WTC11 (cell line): ENCODE measurements around the gene ZNF705A. TPM values are rescaled to one million over a fixed set of nuclear protein-coding genes. Genes with fewer than 3 reads are reported as not detected.

Source experiments
- ATAC-seq: fragments of 200-7000 bp; cut with Tn5 transposase; 2 replicates; pipeline ENCODE4 v1.10.0; 2021; ENCODE audit warnings: mild to moderate bottlenecking, moderate library complexity
- CTCF ChIA-PET: fragments of 300-600 bp; sonication (Branson Sonifier 250); formaldehyde crosslinking; loops from one replicate; lab custom pipeline; 2021; ENCODE audit warnings: antibody characterized with exemption; lab: Charles Lee
- POLR2A ChIA-PET: fragments of 350-600 bp; sonication (Branson Sonifier 250); formaldehyde crosslinking; loops from one replicate; lab custom pipeline; 2021; ENCODE audit warnings: antibody characterized with exemption; lab: Charles Lee
- DNase-seq: peaks from one replicate; pipeline ENCODE4 v3.0.0; 2021; ENCODE audit warnings: low spot score
- H3K27ac Mint-ChIP-seq: 2 replicates; pipeline ENCODE4 v1.8.0; 2021; ENCODE audit warnings: mixed read lengths
- H3K27me3 Mint-ChIP-seq: 2 replicates; pipeline ENCODE4 v1.8.0; 2021; ENCODE audit warnings: low read depth, mild to moderate bottlenecking, moderate library complexity, mixed read lengths
- H3K36me3 Mint-ChIP-seq: 2 replicates; pipeline ENCODE4 v1.8.0; 2021; ENCODE audit warnings: mixed read lengths
- H3K4me1 Mint-ChIP-seq: 2 replicates; pipeline ENCODE4 v1.8.0; 2022; ENCODE audit warnings: mixed read lengths
- H3K4me3 Mint-ChIP-seq: 2 replicates; pipeline ENCODE4 v1.8.0; 2021; ENCODE audit warnings: mild to moderate bottlenecking, moderate library complexity, mixed read lengths
- H3K9me3 Mint-ChIP-seq: 2 replicates; pipeline ENCODE4 v1.8.0; 2021; ENCODE audit warnings: mixed read lengths
- ARID4B ChIP-seq: sonication (generic); formaldehyde crosslinking; IDR thresholded peaks from 2 replicates; pipeline ENCODE4 v1.8.0; 2023; ENCODE audit warnings: missing genetic modification reagents, mild to moderate bottlenecking, borderline replicate concordance
- ATF1 ChIP-seq: sonication (generic); formaldehyde crosslinking; IDR thresholded peaks from 2 replicates; pipeline ENCODE4 v1.8.1; 2023; ENCODE audit warnings: mild to moderate bottlenecking, moderate library complexity, missing genetic modification reagents
- CBFB ChIP-seq: sonication (generic); formaldehyde crosslinking; IDR thresholded peaks from 2 replicates; pipeline ENCODE4 v1.8.1; 2022; ENCODE audit warnings: mild to moderate bottlenecking, low read depth, missing genetic modification reagents
- CDX4 ChIP-seq: fragments of 250-450 bp; sonication (Bioruptor Pico); IDR thresholded peaks from 2 replicates; pipeline ENCODE4 v1.9.0; 2021; ENCODE audit warnings: moderate library complexity, mild to moderate bottlenecking, inconsistent platforms, borderline replicate concordance
- E2F5 ChIP-seq: sonication (generic); formaldehyde crosslinking; IDR thresholded peaks from 2 replicates; pipeline ENCODE4 v1.8.1; 2022; ENCODE audit warnings: mild to moderate bottlenecking, moderate library complexity, missing genetic modification reagents
- FOXP1 ChIP-seq: sonication (generic); formaldehyde crosslinking; IDR thresholded peaks from 2 replicates; pipeline ENCODE4 v1.8.0; 2022; ENCODE audit warnings: missing genetic modification reagents, mild to moderate bottlenecking, moderate library complexity, borderline replicate concordance
- GTF2I ChIP-seq: fragments of 250-450 bp; sonication (Bioruptor Pico); conservative IDR thresholded peaks from 2 replicates; pipeline ENCODE4 v1.4.0; 2021; ENCODE audit warnings: mild to moderate bottlenecking
- MAX ChIP-seq: sonication (generic); formaldehyde crosslinking; IDR thresholded peaks from 2 replicates; pipeline ENCODE4 v1.8.0; 2022; ENCODE audit warnings: mild to moderate bottlenecking, missing genetic modification reagents
- USF2 ChIP-seq: sonication (generic); formaldehyde crosslinking; IDR thresholded peaks from 2 replicates; pipeline ENCODE4 v1.8.1; 2023; ENCODE audit warnings: mild to moderate bottlenecking, missing genetic modification reagents, moderate library complexity
- ZMAT4 ChIP-seq: fragments of 250-450 bp; sonication (Bioruptor Pico); IDR thresholded peaks from 2 replicates; pipeline ENCODE4 v1.9.0; 2021; ENCODE audit warnings: mild to moderate bottlenecking
- ZNF232 ChIP-seq: sonication (generic); formaldehyde crosslinking; IDR thresholded peaks from 2 replicates; pipeline ENCODE4 v1.8.0; 2022; ENCODE audit warnings: mild to moderate bottlenecking, missing genetic modification reagents
- total RNA-seq: library from RNA; stranded (reverse); gene quantifications from 3 replicates; pipeline ENCODE4 v1.2.3, GENCODE V29; 2021
- TF ChIP-seq, protein P1 (sequence below): sonication (generic); formaldehyde crosslinking; IDR thresholded peaks from 2 replicates; pipeline ENCODE4 v1.8.0; 2022; ENCODE audit warnings: mild to moderate bottlenecking, missing genetic modification reagents
- TF ChIP-seq, protein P2 (sequence below): sonication (generic); formaldehyde crosslinking; IDR thresholded peaks from 2 replicates; pipeline ENCODE4 v1.8.0; 2023; ENCODE audit warnings: mild to moderate bottlenecking, missing genetic modification reagents
- TF ChIP-seq, protein P3 (sequence below): sonication (generic); formaldehyde crosslinking; IDR thresholded peaks from 2 replicates; pipeline ENCODE4 v1.8.0; 2023; ENCODE audit warnings: missing genetic modification reagents
- TF ChIP-seq, protein P4 (sequence below): fragments of 250-450 bp; sonication (Bioruptor Pico); IDR thresholded peaks from 2 replicates; pipeline ENCODE4 v1.9.0; 2021; ENCODE audit warnings: mild to moderate bottlenecking

The ZNF705A gene
- total RNA-seq, 1 experiment from 2014 or later: not detected

DNA sequence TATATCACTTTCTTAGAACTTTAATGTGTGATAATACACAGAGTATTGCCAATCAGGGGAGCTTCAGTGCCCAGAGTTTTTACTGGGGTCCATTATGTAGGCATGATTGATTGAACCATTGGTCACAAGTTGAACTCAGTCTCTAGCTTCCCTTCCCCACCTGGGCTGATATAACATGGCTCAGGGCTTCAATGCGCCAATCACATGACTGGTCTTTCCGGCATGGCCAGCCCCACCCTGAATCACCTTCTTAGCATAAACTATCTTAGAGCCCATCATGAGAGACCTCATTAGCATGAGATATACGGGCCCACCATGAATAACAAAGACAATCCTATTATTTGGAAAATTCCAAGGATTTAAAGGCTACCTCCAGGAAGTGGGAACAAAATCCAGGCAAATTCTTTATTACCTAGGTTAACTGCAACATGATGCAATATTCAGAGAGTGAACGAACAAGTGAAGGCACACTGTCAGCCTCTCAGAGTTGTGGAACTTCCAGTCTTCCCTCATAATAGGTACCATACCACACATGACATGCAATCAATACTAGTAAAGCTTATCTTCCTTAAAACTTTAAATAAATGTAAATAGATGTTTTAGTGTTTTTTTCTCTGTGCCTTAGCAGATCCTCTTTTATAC lies 36.6 kb upstream of the ZNF705A start:
- ChIA-PET POLR2A (no interaction called here), CTCF (no interaction called here)
- H3K27me3 Mint-ChIP-seq: no peaks in the 10 kb centered on the region; the same call in 1 of the 2 replicates
- H3K4me3 Mint-ChIP-seq: no peak overlapping the region
- peaks cover 10% of the 10 kb centered on the region for H3K4me1 Mint-ChIP-seq
- no peak for TF ChIP-seq ZMAT4 (CRISPR knock-in tag)
- TF ChIP-seq CDX4 (CRISPR knock-in tag): no peak
- no peak for TF ChIP-seq E2F5 (CRISPR knock-in tag)
- TF ChIP-seq USF2 (CRISPR knock-in tag): peak; percentile 57
- TF ChIP-seq, protein P1, sequence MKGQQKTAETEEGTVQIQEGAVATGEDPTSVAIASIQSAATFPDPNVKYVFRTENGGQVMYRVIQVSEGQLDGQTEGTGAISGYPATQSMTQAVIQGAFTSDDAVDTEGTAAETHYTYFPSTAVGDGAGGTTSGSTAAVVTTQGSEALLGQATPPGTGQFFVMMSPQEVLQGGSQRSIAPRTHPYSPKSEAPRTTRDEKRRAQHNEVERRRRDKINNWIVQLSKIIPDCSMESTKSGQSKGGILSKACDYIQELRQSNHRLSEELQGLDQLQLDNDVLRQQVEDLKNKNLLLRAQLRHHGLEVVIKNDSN (CRISPR knock-in tag): 0 out of 2 replicates have a peak, but pooled peaks have one; percentile 15
- H3K36me3 Mint-ChIP-seq: no peaks in the 10 kb centered on the region
- peak; percentile 36; the same call in 1 of the 2 replicates for ATAC-seq
- DNase-seq: no peak
- H3K27ac Mint-ChIP-seq: no peak overlapping the region
- H3K9me3 Mint-ChIP-seq: no peaks in the 10 kb centered on the region

GRCh38 chr12:8123124-8123912 lies 33.5 kb upstream of the ZNF705A start, which contains the start of gene CLEC4A:
TSS of gene CLEC4A (plus strand) at chr12:8123617. CDS start at chr12:8123879, 262 bp downstream.
- no peak within 1 kb of the TSS for H3K27ac Mint-ChIP-seq
- TF ChIP-seq ZNF232 (no peak), ATF1 (CRISPR knock-in tag) (no peak), GTF2I (CRISPR knock-in tag) (no peak), CBFB (CRISPR knock-in tag) (no peak), ARID4B (CRISPR knock-in tag) (no peak), FOXP1 (no peak), MAX (CRISPR knock-in tag) (no peak)
- TF ChIP-seq, protein P2, sequence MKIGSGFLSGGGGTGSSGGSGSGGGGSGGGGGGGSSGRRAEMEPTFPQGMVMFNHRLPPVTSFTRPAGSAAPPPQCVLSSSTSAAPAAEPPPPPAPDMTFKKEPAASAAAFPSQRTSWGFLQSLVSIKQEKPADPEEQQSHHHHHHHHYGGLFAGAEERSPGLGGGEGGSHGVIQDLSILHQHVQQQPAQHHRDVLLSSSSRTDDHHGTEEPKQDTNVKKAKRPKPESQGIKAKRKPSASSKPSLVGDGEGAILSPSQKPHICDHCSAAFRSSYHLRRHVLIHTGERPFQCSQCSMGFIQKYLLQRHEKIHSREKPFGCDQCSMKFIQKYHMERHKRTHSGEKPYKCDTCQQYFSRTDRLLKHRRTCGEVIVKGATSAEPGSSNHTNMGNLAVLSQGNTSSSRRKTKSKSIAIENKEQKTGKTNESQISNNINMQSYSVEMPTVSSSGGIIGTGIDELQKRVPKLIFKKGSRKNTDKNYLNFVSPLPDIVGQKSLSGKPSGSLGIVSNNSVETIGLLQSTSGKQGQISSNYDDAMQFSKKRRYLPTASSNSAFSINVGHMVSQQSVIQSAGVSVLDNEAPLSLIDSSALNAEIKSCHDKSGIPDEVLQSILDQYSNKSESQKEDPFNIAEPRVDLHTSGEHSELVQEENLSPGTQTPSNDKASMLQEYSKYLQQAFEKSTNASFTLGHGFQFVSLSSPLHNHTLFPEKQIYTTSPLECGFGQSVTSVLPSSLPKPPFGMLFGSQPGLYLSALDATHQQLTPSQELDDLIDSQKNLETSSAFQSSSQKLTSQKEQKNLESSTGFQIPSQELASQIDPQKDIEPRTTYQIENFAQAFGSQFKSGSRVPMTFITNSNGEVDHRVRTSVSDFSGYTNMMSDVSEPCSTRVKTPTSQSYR (CRISPR knock-in tag): no peak
- TF ChIP-seq, protein P1 (CRISPR knock-in tag): no peak
- TF ChIP-seq, protein P3, sequence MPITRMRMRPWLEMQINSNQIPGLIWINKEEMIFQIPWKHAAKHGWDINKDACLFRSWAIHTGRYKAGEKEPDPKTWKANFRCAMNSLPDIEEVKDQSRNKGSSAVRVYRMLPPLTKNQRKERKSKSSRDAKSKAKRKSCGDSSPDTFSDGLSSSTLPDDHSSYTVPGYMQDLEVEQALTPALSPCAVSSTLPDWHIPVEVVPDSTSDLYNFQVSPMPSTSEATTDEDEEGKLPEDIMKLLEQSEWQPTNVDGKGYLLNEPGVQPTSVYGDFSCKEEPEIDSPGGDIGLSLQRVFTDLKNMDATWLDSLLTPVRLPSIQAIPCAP: no peak
- TF ChIP-seq, protein P4, sequence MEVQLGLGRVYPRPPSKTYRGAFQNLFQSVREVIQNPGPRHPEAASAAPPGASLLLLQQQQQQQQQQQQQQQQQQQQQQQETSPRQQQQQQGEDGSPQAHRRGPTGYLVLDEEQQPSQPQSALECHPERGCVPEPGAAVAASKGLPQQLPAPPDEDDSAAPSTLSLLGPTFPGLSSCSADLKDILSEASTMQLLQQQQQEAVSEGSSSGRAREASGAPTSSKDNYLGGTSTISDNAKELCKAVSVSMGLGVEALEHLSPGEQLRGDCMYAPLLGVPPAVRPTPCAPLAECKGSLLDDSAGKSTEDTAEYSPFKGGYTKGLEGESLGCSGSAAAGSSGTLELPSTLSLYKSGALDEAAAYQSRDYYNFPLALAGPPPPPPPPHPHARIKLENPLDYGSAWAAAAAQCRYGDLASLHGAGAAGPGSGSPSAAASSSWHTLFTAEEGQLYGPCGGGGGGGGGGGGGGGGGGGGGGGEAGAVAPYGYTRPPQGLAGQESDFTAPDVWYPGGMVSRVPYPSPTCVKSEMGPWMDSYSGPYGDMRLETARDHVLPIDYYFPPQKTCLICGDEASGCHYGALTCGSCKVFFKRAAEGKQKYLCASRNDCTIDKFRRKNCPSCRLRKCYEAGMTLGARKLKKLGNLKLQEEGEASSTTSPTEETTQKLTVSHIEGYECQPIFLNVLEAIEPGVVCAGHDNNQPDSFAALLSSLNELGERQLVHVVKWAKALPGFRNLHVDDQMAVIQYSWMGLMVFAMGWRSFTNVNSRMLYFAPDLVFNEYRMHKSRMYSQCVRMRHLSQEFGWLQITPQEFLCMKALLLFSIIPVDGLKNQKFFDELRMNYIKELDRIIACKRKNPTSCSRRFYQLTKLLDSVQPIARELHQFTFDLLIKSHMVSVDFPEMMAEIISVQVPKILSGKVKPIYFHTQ: no peak
- TF ChIP-seq, all 79 proteins: peak for 0
- Mint-ChIP-seq H3K27me3 (no peaks in the 10 kb centered on the region; the same call in 1 of the 2 replicates), H3K4me1 (peaks cover 14% of the 10 kb centered on the region), H3K4me3 (no peak within 1 kb of the TSS), H3K36me3 (no peaks in the 10 kb centered on the region), H3K9me3 (no peaks in the 10 kb centered on the region)
- DNase-seq: no peak
- no peak for ATAC-seq
- POLR2A ChIA-PET: no interaction called here
- CTCF ChIA-PET: interaction anchor here (1.2 kb wide), 1 partner anchor 15 kb away, joined by 3 read pairs; no protein-coding TSS in a partner anchor
